RWPE1 (cell line): ENCODE data around the gene LAMA4.

ENCODE experiments used
- CTCF ChIA-PET: fragments of 350-600 bp; sonication (Branson Sonifier 250); formaldehyde crosslinking; extraction: SDS; loops from one replicate; lab custom pipeline; 2021; lab: Yijun Ruan, JAX
- POLR2A ChIA-PET: fragments of 400-600 bp; formaldehyde crosslinking; extraction: SDS; loops from one replicate; lab custom pipeline; 2020; ENCODE audit warnings: antibody characterized with exemption; ENCODE audit not compliant: low non-redundant PET; lab: Yijun Ruan, JAX
- DNase-seq: peaks from one replicate; pipeline ENCODE4 v3.0.0; 2012; ENCODE audit warnings: low spot score
- H3K27ac ChIP-seq: fragments of 450-650 bp; 2 replicates; pipeline ENCODE4 v1.5.1; 2017
- TF ChIP-seq, protein P1 (sequence below): fragments of 450-650 bp; conservative IDR thresholded peaks from 2 replicates; pipeline ENCODE4 v1.5.1; 2017; ENCODE audit warnings: low read depth, mild to moderate bottlenecking

Gene LAMA4

DNA sequence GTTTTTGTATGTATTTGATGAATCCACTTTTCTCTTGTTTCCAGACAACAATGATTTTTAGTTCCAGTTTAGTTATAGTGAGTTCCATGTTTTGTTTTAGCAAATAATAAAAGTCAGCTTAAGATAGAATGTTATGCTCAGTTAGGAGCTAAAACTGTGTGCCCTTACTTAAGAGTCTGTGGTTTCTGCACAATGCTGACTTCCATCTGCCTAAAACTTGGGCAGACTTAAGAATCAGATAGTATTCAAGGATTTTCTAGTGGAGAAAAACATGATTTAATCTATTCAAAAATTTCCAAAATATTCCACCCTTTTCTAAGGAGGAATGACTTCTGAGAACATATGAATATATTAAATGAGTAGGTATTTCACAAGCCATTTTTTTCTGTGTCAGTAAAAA lies 32.8 kb downstream of the LAMA4 start:
- TF ChIP-seq, protein P1, sequence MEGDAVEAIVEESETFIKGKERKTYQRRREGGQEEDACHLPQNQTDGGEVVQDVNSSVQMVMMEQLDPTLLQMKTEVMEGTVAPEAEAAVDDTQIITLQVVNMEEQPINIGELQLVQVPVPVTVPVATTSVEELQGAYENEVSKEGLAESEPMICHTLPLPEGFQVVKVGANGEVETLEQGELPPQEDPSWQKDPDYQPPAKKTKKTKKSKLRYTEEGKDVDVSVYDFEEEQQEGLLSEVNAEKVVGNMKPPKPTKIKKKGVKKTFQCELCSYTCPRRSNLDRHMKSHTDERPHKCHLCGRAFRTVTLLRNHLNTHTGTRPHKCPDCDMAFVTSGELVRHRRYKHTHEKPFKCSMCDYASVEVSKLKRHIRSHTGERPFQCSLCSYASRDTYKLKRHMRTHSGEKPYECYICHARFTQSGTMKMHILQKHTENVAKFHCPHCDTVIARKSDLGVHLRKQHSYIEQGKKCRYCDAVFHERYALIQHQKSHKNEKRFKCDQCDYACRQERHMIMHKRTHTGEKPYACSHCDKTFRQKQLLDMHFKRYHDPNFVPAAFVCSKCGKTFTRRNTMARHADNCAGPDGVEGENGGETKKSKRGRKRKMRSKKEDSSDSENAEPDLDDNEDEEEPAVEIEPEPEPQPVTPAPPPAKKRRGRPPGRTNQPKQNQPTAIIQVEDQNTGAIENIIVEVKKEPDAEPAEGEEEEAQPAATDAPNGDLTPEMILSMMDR: no peak
- ChIA-PET CTCF (interaction anchor here (0.6 kb wide), 1 partner anchor 1147 kb away, joined by 3 read pairs; no protein-coding TSS in a partner anchor), POLR2A (no interaction called here)
- no peak overlapping the region for H3K27ac ChIP-seq
- no peak for DNase-seq

DNA sequence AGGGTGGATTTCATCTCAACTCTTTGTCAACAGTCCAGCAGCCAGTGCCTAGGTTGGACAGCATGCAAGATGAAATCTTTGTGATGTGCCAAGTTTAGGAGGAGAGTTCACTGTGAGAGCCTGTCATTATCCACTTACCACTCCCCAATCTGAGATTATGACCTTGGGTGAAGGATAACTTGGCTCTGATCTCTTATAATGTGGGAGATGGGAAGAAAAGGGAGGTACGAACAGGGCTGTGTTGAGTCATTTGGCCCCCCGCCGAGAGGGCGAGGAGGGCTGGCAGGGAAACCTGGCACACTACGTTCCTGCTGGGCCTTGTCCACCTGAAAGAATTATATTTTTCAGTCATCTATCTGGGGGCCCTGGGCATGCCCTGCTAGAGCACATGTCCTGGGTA lies 35.8 kb downstream of the LAMA4 start:
- peak overlapping the region; percentile 78 for H3K27ac ChIP-seq
- CTCF ChIA-PET: interaction anchor here (0.6 kb wide), 1 partner anchor 1589 kb away, joined by 3 read pairs; no protein-coding TSS in a partner anchor
- TF ChIP-seq, protein P1: no peak
- DNase-seq: no peak
- POLR2A ChIA-PET: no interaction called here

DNA sequence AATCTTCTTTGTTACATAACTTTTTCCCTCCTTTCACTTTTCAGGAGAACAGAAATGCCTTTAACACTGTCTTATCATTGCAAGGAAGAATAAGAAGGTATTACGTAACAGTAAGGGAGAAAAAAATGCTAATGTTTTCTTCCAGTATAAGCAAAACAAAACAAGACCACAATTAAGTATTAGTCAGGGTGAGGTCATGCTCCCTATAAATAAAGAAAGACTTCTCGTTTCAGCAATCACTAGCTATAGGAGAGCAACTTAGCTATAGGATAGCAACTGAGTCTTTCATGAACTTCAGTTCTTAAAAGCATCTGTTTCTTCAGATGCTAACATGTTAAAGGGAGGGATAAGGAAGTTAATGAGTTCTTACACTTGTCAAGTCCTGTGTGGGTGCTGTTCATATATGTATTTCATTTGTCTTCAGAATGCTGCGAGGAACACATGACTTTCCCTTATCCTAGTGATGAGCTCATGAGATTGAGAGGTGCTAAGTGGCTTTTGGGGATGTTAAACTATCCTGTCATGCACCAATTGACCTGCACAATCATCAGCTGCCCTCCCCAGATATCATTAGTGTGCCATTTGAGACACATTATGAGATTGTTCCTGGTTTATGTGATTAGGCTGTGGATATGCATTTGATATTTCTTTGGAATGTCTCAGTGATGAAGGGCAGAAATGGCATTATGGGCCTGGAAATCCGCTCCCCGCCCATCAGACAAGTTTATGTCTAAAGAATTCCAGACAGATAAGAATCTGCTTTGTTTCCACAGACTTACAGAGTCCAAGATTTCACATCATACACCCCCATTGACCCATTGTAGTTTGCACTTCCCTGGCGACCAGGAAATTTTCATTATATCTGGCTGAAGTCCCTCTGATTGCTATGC lies 37.5 kb downstream of the LAMA4 start:
- H3K27ac ChIP-seq: no peak overlapping the region
- ChIA-PET POLR2A (no interaction called here), CTCF (no interaction called here)
- DNase-seq: peak; percentile 77
- TF ChIP-seq, protein P1: no peak

DNA sequence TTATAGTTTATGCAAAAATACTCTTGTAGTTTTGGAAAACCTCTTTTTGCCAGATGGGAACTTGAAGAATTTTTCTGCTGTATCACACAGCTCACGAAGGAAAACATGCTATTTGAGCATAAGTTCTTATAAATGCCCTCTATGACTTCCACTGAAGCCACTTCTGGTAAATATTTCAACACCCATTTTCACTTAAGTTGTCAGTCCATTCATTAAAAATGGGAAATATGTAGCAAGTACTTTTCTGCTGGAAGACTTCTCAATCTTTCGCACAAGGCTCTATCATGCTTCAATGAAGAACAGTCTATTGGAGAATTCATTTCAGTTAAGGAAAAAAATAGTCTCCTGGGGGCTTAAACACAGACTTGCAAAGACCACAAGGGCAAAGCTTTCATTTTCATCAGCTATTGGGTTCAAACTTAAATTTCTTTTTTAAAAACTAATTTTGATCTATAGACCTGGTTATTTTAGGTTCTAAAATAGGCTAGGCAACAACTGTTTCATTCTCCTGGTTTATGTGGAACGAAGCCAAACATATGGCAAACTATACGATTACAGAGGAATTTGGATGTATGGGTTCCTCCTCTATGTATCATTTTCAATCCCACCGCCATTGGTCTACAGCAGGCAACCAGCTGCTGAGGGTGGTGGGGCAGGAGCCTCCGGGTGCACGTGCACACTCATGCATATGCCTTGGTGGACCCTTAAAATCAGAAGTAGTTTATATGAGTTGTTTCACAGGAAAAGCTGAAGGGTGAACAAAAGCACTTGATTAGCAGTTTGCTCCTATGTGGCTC lies 38.7 kb downstream of the LAMA4 start:
- peak overlapping the region; percentile 31; the same call in 1 of the 2 replicates for H3K27ac ChIP-seq
- TF ChIP-seq, protein P1: no peak
- no peak for DNase-seq
- ChIA-PET CTCF (no interaction called here), POLR2A (no interaction called here)

DNA sequence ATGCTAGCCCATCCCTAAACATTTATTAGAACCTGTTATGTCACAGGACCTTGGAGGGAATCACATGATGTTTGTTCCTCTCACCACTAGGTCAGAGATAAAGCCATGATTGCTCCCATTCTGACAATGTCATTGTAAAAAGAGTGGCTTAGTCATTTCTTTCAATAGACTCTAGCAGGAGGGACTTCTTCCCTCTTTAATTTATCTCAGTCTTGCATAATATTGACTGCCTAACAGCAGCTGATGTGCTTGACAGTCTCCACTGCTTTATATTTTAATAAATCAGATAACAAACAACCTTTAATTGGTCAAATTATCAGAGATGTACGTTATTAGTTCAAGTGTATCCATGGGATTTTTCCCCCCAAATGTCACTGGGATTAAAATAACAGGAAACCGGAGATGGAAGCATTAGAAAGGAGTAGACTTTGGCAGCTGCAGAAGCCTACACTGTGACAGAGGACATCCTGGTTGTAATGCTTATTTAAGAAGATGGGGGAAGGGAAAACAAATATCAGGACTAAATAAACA lies 39.6 kb downstream of the LAMA4 start:
- ChIA-PET CTCF (no interaction called here), POLR2A (no interaction called here)
- no peak overlapping the region for H3K27ac ChIP-seq
- TF ChIP-seq, protein P1: no peak
- DNase-seq: no peak

DNA sequence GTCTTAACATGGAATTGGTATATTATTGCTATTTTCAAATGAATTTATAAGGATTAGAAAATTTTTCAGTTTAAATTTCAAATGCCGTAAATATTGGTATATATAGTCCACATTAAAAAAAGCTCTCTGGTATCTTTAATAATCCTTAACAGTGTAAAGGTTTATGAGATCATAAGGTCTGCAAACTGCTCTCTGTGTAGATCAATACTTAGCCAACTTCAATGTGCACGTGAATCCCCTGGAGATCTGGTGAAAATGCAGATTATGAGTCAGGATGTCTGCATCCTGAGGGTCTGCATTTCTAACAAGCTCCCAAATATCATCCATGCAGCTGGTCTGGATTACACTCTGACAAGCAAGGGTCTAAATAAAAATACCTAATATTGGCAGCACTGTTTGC lies 43.5 kb downstream of the LAMA4 start:
- POLR2A ChIA-PET: no interaction called here
- no peak overlapping the region for H3K27ac ChIP-seq
- no peak for DNase-seq
- CTCF ChIA-PET: no interaction called here
- TF ChIP-seq, protein P1: no peak
